Measurements from ENCODE around the gene TRAPPC12.
A peak's percentile ranks its signal among the peaks of the same experiment; 100 is the strongest.
"Not testable (repeated sequence)": the region's sequence is repeated elsewhere in the genome, so short reads cannot be mapped to it uniquely, and the experiment has no call there.

Gene TRAPPC12

GRCh38 chr2:3369340-3370181, 9.9 kb upstream of the TRAPPC12 start:
- DNase-seq (ENCODE audit: low read depth, low spot score), result not testable (repeated sequence)

DNA sequence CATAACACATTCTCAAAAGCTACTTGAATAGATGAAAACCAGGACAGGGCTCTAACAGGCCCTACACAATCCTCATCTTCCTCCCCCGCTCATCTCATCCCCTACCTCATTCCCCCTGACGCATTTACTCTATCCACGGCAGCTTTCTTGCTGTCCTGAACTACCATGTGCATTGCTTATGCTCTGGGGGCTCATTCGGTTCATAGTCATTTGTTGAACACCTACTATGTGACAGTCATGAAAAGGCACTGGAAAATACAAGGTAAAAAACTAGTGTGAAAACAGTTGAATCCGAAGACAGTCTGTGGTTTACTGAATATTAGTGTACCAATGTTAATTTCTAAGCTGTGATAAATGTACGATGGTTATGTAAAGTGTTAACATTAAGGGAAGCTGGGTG, 2.7 kb upstream of the TRAPPC12 start:
- no peak for DNase-seq (ENCODE audit: low read depth, low spot score)

DNA sequence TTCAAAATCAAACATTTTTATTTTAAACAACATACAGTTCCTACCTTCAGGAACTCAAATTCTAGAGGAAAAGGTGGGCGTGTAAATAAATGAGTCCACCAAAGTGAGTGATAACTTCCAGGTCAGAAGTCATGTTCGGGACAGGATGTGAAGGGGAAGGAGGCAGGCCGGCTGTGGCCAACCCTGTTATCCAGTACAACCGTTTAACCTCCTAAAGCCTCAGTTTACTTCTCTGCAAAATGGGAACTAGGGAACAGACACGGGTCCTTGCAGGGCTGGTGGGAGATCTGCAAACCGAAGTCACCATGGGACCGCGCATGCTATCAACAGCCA, 2.2 kb upstream of the TRAPPC12 start:
- DNase-seq (ENCODE audit: low read depth, low spot score), result no peak

- peak; percentile 99 for DNase-seq (ENCODE audit: low read depth, low spot score)
Observed at GRCh38 chr2:3377612-3378432, 1.7 kb upstream of the TRAPPC12 start, which contains the start of gene EIPR1. TSS of gene EIPR1 (minus strand) at chr2:3377818. CDS start at chr2:3377689, 129 bp downstream.

DNA sequence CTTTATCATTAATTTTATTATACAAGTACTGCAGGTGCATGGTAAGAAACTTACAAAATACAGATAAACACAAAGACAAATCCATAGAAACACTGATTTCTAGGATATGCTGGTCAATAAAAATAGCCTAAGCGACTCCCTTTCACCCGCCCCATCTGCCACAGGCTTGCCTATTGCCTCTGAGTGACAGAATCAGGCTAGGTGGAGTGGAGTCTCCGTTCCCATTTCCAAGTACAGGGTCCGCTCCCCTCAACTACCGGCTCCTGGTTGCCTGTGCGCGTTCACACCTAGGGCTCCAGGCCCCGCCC, 201 bp upstream of the TRAPPC12 start:
- no peak for DNase-seq (ENCODE audit: low read depth, low spot score)

- no peak for DNase-seq (ENCODE audit: low read depth, low spot score)
Observed at GRCh38 chr2:3386448-3386958, 7.0 kb downstream of the TRAPPC12 start.

DNA sequence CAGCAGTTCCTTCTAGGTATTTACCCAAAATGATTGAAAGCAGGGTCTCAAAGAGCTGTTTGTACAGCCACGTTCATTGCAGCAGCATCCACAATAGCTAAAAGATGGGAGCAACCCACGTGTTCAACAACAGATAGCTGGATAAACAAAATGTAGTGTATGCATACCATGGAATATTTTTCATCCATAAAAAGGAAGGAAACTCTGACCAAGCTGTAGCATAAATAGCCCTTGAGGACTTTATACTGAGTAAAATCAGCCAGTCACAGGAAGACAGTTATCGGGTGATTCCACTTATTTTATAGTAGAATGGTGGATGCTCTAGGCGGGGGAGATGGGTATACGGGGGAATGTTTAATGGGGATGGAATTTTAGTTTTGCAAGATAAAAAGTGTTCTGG, 7.5 kb downstream of the TRAPPC12 start:
- DNase-seq (ENCODE audit: low read depth, low spot score), result no peak

DNA sequence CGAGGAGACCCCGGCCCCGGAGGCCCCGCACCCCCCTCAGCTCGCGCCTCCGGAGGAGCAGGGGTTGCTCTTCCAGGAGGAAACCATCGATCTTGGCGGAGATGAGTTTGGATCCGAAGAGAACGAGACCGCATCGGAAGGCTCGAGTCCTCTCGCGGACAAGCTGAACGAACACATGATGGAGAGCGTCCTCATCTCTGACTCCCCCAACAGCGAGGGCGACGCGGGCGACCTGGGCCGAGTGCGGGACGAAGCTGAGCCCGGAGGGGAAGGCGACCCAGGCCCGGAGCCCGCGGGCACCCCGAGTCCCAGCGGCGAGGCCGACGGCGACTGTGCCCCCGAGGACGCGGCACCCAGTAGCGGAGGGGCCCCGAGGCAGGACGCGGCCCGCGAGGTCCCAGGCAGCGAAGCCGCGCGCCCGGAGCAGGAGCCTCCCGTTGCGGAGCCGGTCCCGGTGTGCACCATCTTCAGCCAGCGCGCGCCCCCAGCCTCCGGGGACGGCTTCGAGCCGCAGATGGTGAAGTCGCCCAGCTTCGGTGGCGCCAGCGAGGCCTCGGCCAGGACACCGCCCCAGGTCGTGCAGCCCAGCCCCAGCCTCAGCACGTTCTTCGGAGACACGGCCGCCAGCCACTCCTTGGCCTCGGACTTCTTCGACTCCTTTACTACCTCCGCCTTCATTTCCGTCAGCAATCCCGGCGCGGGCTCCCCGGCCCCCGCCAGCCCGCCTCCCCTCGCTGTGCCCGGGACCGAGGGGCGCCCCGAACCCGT, 8.3 kb downstream of the TRAPPC12 start:
- no peak for DNase-seq (ENCODE audit: low read depth, low spot score)

DNA sequence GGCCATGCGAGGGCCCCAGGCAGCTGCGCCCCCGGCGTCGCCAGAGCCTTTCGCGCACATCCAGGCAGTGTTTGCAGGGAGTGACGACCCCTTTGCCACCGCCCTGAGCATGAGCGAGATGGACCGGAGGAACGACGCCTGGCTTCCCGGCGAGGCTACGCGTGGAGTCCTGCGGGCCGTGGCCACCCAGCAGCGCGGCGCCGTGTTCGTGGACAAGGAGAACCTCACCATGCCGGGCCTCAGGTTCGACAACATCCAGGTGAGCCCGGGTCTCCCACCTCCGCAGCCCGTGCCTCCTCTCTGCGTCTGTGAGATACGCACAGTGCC, 8.9 kb downstream of the TRAPPC12 start:
- no peak for DNase-seq (ENCODE audit: low read depth, low spot score)

GRCh38 chr2:3389193-3389592, 9.7 kb downstream of the TRAPPC12 start:
- DNase-seq (ENCODE audit: low read depth, low spot score), result no peak

GRCh38 chr2:3390041-3390440, 10.5 kb downstream of the TRAPPC12 start:
- no peak for DNase-seq (ENCODE audit: low read depth, low spot score)

DNA sequence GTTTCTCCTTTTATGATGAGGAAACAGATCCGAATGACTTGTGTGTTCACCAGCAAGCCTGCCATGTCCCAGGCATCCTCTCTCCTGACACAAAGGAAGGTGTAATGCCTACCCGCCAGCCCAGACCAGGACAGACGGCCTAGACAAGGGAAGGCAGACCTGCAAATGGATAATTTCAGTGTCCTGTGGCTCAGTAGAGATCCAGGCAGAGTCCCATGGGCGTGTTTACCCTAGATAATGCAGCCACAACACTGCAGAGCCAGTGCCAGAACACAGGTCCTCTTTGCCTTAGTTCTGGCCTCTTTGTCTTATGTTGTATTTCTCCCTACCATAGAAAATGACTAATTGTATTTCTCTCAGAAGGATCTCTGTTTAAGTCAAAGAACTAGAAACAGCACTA, 12.7 kb downstream of the TRAPPC12 start:
- no peak for DNase-seq (ENCODE audit: low read depth, low spot score)

DNA sequence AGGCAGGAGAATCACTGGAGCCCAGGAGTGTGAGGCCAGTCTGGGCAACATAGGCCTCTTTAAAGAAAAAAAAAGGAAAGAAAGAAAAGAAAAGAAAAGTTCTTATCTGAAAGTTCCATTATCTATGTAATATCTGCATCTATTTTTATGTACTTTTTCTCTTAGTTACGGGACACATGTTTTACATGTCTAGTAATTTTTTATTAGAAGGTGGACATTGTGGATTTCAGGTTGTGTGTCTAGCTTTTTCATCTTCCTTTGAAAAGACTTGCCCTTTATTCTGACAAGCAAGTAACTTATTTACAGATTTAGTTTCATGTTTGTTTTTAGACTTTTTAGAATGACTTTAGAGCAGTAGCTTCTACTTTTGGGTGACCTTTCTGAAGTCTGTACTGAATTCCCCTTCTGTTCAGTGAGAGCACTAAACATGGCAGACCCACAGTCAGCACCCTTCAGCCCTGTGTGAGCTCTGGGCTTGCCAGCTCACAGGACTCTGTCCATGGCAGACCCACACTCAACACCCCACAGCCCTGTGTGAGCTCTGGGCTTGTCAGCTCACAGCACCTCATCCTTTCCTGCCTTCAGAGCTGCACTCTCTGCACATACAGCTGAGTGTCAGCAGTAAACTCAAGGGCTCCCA, 17.5 kb downstream of the TRAPPC12 start:
- no peak for DNase-seq (ENCODE audit: low read depth, low spot score)

DNA sequence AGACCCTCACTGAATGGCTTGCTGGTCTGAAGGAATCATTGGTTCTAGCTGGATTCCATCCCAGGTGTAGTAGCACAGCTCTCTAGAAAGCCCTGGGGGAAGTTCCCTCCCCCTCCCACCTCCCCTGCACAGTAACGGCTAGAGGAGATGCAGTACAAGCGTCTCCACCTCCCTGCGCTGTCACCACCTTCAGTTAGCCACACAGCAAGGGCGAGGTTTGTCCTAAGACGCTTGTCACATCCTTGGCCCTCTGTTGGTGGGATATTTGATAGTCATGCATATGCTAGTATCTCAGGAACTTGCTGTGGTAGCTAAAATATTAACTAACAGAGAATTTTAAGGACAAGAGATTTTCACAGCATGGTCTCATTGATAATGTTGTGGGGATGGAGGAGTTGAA, 19.4 kb downstream of the TRAPPC12 start:
- DNase-seq (ENCODE audit: low read depth, low spot score), result no peak

DNA sequence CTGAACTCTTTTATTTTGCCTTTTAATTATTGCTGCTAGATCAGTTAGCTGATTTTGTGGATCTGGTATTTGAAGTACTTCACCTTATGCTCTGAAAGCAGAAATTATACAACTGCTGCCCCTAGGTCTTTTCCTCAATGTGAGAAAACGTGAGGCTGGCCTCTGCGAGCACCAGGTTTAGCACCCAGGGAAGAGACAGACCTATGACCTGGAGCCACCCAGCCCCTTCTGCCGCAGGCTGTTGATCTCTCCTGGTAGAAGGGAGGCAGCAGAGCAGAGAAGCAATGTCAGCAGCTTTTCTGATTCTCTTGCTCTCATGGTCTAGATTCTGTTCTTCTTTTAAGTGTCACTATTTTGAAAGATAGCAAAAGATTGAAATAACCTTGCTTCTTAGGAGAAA, 19.9 kb downstream of the TRAPPC12 start:
- no peak for DNase-seq (ENCODE audit: low read depth, low spot score)

- no peak for DNase-seq (ENCODE audit: low read depth, low spot score)
Observed at GRCh38 chr2:3399829-3400228, 20.3 kb downstream of the TRAPPC12 start.

GRCh38 chr2:3403587-3404334, 24.3 kb downstream of the TRAPPC12 start:
- DNase-seq (ENCODE audit: low read depth, low spot score), result no peak

DNA sequence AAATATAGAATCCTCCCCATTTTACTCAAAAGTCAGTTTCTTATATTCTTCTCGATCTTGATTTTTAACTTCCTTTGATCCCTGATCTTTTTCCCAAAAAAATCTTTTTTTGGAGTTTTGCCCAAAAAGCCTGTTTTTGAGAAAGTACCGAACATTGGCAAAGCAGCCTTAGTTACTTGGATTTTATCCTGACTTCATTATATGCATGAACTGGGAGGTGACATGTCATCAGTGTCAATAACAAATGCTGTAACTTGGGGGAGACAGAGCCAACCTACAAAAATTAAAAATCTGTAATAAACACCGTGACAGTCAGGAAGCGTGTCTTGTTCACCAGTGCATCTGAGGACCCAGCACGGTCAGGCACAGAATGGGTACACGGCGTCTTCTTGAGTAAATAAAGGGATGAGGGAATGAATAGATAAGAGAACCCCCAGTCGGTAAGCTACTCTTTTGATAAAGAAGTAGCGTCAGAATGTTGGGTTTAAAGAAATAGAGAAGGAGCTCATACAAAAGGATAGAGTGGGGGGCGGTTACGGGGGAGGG, 24.9 kb downstream of the TRAPPC12 start:
- DNase-seq (ENCODE audit: low read depth, low spot score), result no peak

DNA sequence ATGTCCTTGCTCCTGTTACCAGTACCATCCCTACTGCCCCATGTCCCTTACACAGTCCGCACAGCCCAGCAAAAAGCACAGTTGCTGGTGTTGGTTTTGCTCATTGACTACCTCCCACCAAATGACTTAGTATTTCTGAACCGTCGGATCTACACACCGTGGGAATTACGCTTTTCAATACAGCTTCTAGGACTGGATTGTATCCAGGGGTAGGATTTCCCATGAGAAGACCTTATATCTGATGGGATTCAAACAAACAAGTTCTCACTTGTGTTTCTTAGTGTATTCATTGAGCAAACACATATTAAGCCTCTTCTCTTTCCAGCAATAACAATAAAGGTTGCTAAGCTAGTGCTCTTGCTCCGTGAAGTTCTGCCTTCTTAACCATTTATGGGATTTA, 25.8 kb downstream of the TRAPPC12 start:
- DNase-seq (ENCODE audit: low read depth, low spot score), result no peak

GRCh38 chr2:3405876-3406275, 26.4 kb downstream of the TRAPPC12 start:
- DNase-seq (ENCODE audit: low read depth, low spot score), result no peak

- no peak for DNase-seq (ENCODE audit: low read depth, low spot score)
Observed at GRCh38 chr2:3406501-3406900, 27.0 kb downstream of the TRAPPC12 start.

Data from astrocyte of the hippocampus (primary cell).